ENCODE data around the gene FBXL19. TPM values are rescaled to one million over a fixed set of nuclear protein-coding genes. Genes with fewer than 3 reads are reported as not detected.

The FBXL19 gene
- polyA plus RNA-seq, 3 donors = 0.14 to 7.6 TPM; not detected in 1

- H3K9ac ChIP-seq (ENCODE audit: insufficient read depth, low read length, poor library complexity, severe bottlenecking) = no peak overlapping the region
- peaks cover 18 to 45% of the 10 kb centered on the region in 2 donors for H3K36me3 Mint-ChIP-seq
- TF ChIP-seq CTCF (IDR thresholded peaks at IDR 0.05) = no peak
- no peak for DNase-seq
- H3K79me2 ChIP-seq (ENCODE audit: insufficient read depth, low read length) = peaks cover 36% of the 10 kb centered on the region
- H3K4me1 Mint-ChIP-seq = peaks cover 22% of the 10 kb centered on the region
- H3K4me3 ChIP-seq (replicated peaks in 1 of 3; ENCODE audit: low read depth in 2 of 3, low read length in 3 of 3) = no peak overlapping the region
- peaks cover 0 to 1% (median 0%) of the 10 kb centered on the region in 7 donors for H3K9me3 Mint-ChIP-seq
- no peak overlapping the region for H3K4me2 ChIP-seq (replicated peaks; ENCODE audit: extremely low read depth, low read length, poor library complexity, severe bottlenecking)
- peaks cover 0 to 3% (median 0%) of the 10 kb centered on the region in 3 donors for H3K27me3 Mint-ChIP-seq (ENCODE audit: low read depth in 3 of 3)
- no CpG with 5 or more reads among the region's 3 CpGs for WGBS (ENCODE audit: insufficient coverage)
- no peak overlapping the region for H3K4me3 Mint-ChIP-seq
- H4K20me1 ChIP-seq (ENCODE audit: insufficient read depth, low read length) = peaks cover 32% of the 10 kb centered on the region
- intact Hi-C loops (cut with micrococcal nuclease) = no loop called here
- H3K36me3 ChIP-seq (replicated peaks in 1 of 2; ENCODE audit: control insufficient read depth in 1 of 2, insufficient read depth in 2 of 2, low read length in 2 of 2) = peaks cover 22 to 37% of the 10 kb centered on the region in 2 donors
- H3K27ac Mint-ChIP-seq = no peak overlapping the region
- H3K9me3 ChIP-seq (replicated peaks in 1 of 2; ENCODE audit: control insufficient read depth in 1 of 2, insufficient read depth in 1 of 2, low read length in 2 of 2) = no peaks in the 10 kb centered on the region
- H3K4me1 ChIP-seq (ENCODE audit: control insufficient read depth in 1 of 2, insufficient read depth in 2 of 2, low read length in 2 of 2) = peaks cover 25 to 28% of the 10 kb centered on the region in 2 donors
- H3K27ac ChIP-seq (ENCODE audit: low read depth in 1 of 2, low read length in 2 of 2) = no peak overlapping the region
- H2AFZ ChIP-seq (ENCODE audit: insufficient read depth, low read depth, low read length, poor library complexity, severe bottlenecking) = no peak overlapping the region
- no peaks in the 10 kb centered on the region for H3K27me3 ChIP-seq (ENCODE audit: control insufficient read depth in 2 of 2, insufficient read depth in 2 of 2, low read length in 2 of 2)
Observed at GRCh38 chr16:30947541-30947858, 24.1 kb downstream of the FBXL19 start.

- H2AFZ ChIP-seq (ENCODE audit: insufficient read depth, low read depth, low read length, poor library complexity, severe bottlenecking) = peak overlapping the region; percentile 91
- Mint-ChIP-seq H3K27ac (peak overlapping the region in 2 of 7 donors; percentile 68 to 94), H3K4me3 (peak overlapping the region; percentile 90 to 93), H3K27me3 (ENCODE audit: low read depth in 3 of 3) (peaks cover 0 to 3% (median 0%) of the 10 kb centered on the region in 3 donors), H3K9me3 (peaks cover 0 to 1% (median 0%) of the 10 kb centered on the region in 7 donors), H3K36me3 (peaks cover 14 to 46% of the 10 kb centered on the region in 2 donors), H3K4me1 (peaks cover 19% of the 10 kb centered on the region)
- H3K36me3 ChIP-seq (replicated peaks in 1 of 2; ENCODE audit: control insufficient read depth in 1 of 2, insufficient read depth in 2 of 2, low read length in 2 of 2) = peaks cover 19 to 37% of the 10 kb centered on the region in 2 donors
- H3K27ac ChIP-seq (ENCODE audit: low read depth in 1 of 2, low read length in 2 of 2) = peak overlapping the region; percentile 37 to 80
- H3K4me1 ChIP-seq (ENCODE audit: control insufficient read depth in 1 of 2, insufficient read depth in 2 of 2, low read length in 2 of 2) = peaks cover 25 to 28% of the 10 kb centered on the region in 2 donors
- H4K20me1 ChIP-seq (ENCODE audit: insufficient read depth, low read length) = peaks cover 36% of the 10 kb centered on the region
- no peak for TF ChIP-seq CTCF (IDR thresholded peaks at IDR 0.05)
- H3K79me2 ChIP-seq (ENCODE audit: insufficient read depth, low read length) = peaks cover 40% of the 10 kb centered on the region
- peak overlapping the region; percentile 91 for H3K9ac ChIP-seq (ENCODE audit: insufficient read depth, low read length, poor library complexity, severe bottlenecking)
- no peaks in the 10 kb centered on the region for H3K9me3 ChIP-seq (replicated peaks in 1 of 2; ENCODE audit: control insufficient read depth in 1 of 2, insufficient read depth in 1 of 2, low read length in 2 of 2)
- 67% methylated on average over 20 of the region's 44 CpGs for WGBS (ENCODE audit: insufficient coverage)
- H3K4me2 ChIP-seq (replicated peaks; ENCODE audit: extremely low read depth, low read length, poor library complexity, severe bottlenecking) = peak overlapping the region; percentile 99
- intact Hi-C loops (cut with micrococcal nuclease) = no loop called here
- peak overlapping the region; percentile 59 to 99 (median 85) for H3K4me3 ChIP-seq (replicated peaks in 1 of 3; ENCODE audit: low read depth in 2 of 3, low read length in 3 of 3)
- H3K27me3 ChIP-seq (ENCODE audit: control insufficient read depth in 2 of 2, insufficient read depth in 2 of 2, low read length in 2 of 2) = no peaks in the 10 kb centered on the region
- peak; percentile 48 to 58 (median 51) for DNase-seq
Observed at GRCh38 chr16:30947859-30948666, 24.7 kb downstream of the FBXL19 start.
